Activated T-helper 1 cell treated with anti-CD3 and anti-CD28 coated beads, Interleukin-12 subunit alpha, Interleukin-12 subunit beta, Interleukin-2, Interleukin-4 antibody, amounts not matched to agents 30 ng/mL and 10 ng/mL and 1 ng/mL, durations not matched to agents 14 hours and 24 hours and 36 hours (primary cell): Measurements from ENCODE around the gene AMFR. TPM values are rescaled to one million over a fixed set of nuclear protein-coding genes. Genes with fewer than 3 reads are reported as not detected.

ENCODE experiments used
- DNase-seq: peaks from one replicate; pipeline ENCODE4 v3.0.0; 2021; ENCODE audit warnings: low spot score
- H3K27ac Mint-ChIP-seq: one replicate; pipeline ENCODE4 v1.8.0; 2021; ENCODE audit warnings: mild to moderate bottlenecking, mixed read lengths
- H3K27me3 Mint-ChIP-seq: one replicate; pipeline ENCODE4 v1.8.0; 2022; ENCODE audit warnings: mild to moderate bottlenecking, moderate library complexity, mixed read lengths; ENCODE audit not compliant: insufficient read depth
- H3K36me3 Mint-ChIP-seq: one replicate; pipeline ENCODE4 v1.8.0; 2021; ENCODE audit warnings: low read depth, mixed read lengths
- H3K4me1 Mint-ChIP-seq: one replicate; pipeline ENCODE4 v1.8.0; 2021; ENCODE audit warnings: low read depth, mixed read lengths
- H3K4me3 Mint-ChIP-seq: one replicate; pipeline ENCODE4 v1.8.0; 2021; ENCODE audit warnings: mild to moderate bottlenecking, moderate library complexity, mixed read lengths
- H3K9me3 Mint-ChIP-seq: one replicate; pipeline ENCODE4 v1.8.0; 2021; ENCODE audit warnings: mixed read lengths
- intact Hi-C: fragments of 100-400 bp; cut with micrococcal nuclease; formaldehyde crosslinking; loops from one replicate; pipeline ENCODE4 v1.15.1; 2024
- total RNA-seq: library from RNA; stranded (reverse); gene quantifications from 2 replicates; pipeline ENCODE4 v1.2.3, GENCODE V29; 2022

Gene AMFR
- total RNA-seq, 1 donor from 2014 or later = 57.2 TPM

DNA sequence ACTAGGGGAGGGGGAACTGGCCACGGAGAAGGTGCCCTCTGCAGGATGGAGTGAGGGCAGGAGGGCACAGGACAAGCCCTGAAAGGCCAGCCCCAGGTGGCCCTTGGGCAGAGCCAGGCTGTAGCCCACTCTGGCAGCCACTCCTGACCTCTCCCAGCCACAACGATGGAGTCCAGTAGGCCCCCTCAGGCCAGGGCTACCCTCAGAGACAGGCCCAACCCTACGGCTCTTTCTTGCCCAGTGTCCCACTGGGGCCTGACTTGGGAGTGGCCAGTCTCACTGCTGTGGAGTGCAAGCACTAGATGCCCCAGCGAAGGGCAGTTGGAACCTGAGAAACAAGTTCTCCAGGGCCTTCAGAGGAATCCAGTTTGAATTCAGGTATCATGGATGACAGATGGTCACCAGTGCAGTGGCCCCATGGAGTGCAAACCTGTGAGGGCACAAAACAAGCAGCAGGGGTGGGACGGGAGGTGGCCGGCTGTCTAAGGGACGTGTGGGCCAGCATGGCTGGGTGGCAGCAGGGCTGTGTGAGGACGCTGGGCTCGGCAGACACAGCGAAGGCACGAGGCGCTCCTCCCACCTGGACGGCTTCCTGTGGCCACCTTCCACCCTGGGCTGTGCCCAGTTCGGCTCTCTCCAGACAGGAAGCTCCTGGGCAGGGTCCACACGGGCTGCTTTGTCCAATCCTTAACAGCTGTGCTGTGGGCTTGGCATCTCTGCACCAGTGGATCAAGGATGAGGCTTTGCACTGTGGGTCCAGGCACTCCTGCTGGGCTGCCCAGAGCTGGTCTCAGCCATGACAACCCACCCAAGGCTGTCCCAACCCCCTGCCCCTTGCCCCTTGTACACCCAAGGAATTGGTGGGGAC is 72.1 kb downstream of the AMFR start:
- intact Hi-C loops = no loop called here
- Mint-ChIP-seq H3K27ac (no peak overlapping the region), H3K27me3 (peaks cover 2% of the 10 kb centered on the region)

DNA sequence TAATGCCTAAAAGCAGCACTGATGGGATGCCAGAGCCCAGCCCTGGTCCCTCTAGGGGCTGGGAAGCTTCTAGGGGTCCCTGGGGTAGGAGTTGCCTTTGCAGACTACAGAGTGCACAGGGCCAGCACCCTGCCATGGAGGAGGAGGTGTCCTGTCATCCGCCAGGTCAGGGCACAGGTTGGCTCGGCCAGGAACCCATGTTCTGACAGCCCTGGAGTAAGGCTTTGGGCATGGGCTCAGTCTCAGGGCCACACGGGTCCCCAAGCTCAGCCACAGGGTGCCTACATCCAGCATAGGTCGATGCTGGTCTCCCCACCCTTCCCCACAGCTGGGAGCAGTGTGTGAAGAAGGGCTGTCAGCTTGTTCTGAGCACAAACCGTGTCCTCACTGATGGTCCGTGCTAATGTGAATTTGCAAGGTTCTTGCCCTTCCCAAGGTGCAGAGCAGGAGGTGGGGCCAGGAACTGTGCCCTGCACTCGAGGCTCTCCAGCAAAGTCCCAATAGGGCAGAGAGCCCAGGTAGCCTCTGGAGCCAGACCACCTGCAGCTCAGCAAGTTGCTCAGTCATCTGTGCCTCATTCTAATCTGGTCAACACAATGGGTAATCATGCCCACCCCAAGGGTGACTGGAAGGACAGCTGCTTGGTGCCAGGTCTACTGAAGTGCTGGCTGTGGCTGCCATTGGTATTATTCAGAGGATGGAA is 72.8 kb downstream of the AMFR start:
- Mint-ChIP-seq H3K9me3 (no peaks in the 10 kb centered on the region), H3K27ac (no peak overlapping the region), H3K4me1 (peaks cover 17% of the 10 kb centered on the region), H3K4me3 (no peak overlapping the region), H3K27me3 (peaks cover 2% of the 10 kb centered on the region), H3K36me3 (no peaks in the 10 kb centered on the region)
- intact Hi-C loops = no loop called here
- DNase-seq = no peak

More for the DNA sequence above, 72.1 kb downstream of the AMFR start:
- H3K4me1 Mint-ChIP-seq = peaks cover 23% of the 10 kb centered on the region
- DNase-seq = no peak
- H3K36me3 Mint-ChIP-seq = no peaks in the 10 kb centered on the region
- H3K4me3 Mint-ChIP-seq = no peak overlapping the region
- no peaks in the 10 kb centered on the region for H3K9me3 Mint-ChIP-seq

DNA sequence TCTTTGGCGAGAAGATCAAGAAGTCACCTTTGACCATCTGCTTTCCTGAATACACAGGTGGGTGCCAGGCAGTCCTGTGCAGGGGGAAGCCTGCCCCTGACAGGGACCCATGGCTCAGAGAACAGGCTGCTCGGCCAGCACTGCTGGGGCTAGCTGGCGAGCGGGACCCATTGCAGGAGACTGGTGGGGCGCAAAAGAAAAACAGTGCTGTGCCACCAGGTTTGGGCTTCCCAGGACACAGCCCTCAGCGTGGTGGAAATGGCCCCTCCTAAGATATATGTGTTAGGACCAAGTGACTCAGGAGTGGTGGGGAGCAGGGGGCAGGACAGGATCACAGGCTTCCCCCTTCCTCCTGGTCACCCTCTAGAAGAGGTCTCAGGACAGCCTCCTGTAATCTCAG is 73.9 kb downstream of the AMFR start:
- Mint-ChIP-seq H3K9me3 (no peaks in the 10 kb centered on the region), H3K36me3 (no peaks in the 10 kb centered on the region), H3K27me3 (peaks cover 2% of the 10 kb centered on the region), H3K4me3 (no peak overlapping the region), H3K4me1 (peaks cover 6% of the 10 kb centered on the region), H3K27ac (no peak overlapping the region)
- no peak for DNase-seq
- intact Hi-C loops = no loop called here

DNA sequence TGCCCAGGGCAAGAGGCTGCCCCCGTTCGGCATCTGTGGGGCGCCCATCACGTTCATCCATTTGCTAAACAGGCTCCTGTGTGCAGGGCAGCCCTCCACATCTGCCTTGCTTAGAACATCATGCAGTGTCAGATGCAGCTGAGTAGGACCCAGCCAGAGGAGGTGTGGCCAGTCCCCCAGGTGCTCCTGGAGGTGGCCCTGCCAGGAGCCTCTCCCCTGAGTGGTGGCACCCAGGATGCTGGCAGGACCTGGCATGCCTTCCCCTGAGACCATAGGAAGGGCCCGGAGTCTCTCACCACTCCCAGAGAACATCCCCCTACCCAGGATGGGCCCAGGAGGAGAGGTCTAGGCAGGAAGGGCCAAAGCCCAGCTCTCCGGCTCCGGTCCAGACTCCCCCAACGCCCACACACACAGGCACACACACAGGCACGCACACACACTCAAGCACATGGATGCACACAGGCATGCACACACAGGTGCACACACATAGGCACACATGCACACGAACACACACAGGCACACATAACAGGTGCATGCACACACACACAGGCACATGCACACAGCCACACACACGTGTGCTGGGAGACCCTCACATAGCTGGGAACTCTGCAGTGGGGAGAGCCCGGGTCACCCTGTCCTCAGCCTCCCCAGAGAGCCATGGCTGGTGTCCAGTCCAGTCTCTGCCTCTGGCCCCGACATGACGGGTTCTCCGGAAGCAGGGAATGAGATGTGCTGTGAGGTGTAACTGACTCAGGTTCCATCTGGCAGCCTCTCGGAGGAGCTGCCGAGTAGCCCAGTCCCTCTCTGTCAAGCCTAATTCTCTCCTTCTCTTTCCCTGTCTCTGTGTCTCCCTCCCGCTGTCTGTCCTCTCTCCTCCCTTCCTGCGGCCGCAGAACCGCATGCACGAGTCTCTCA is 74.6 kb downstream of the AMFR start:
- no peak overlapping the region for H3K27ac Mint-ChIP-seq
- H3K27me3 Mint-ChIP-seq = peaks cover 4% of the 10 kb centered on the region
- no peak for DNase-seq
- H3K4me3 Mint-ChIP-seq = no peak overlapping the region
- no peaks in the 10 kb centered on the region for H3K36me3 Mint-ChIP-seq
- H3K4me1 Mint-ChIP-seq = no peaks in the 10 kb centered on the region
- intact Hi-C loops = no loop called here
- H3K9me3 Mint-ChIP-seq = no peaks in the 10 kb centered on the region

DNA sequence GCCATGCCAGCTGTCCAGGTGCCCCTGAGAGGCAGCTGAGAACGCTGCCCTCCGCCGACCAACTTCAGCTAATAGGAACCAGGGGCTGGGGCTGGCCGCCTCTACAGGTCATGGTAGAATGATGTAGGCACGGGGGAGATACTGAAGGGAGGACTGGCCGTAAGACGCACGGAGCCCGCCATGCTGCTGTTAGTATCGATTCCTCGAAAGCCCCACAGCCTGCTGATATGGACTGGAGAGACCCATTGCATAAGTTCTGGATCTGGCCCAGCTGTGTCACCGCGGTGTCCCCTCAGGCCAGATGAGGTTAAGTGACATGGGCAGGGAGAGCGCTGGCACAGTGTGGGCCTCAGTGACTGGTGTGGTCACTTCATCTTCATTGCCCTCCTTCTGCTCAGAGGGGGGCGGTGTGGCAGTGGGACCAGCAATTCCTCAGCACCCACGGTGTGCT is 75.6 kb downstream of the AMFR start:
- intact Hi-C loops = no loop called here
- H3K9me3 Mint-ChIP-seq = no peaks in the 10 kb centered on the region
- no peaks in the 10 kb centered on the region for H3K4me1 Mint-ChIP-seq
- H3K36me3 Mint-ChIP-seq = no peaks in the 10 kb centered on the region
- no peak overlapping the region for H3K4me3 Mint-ChIP-seq
- H3K27me3 Mint-ChIP-seq = peaks cover 4% of the 10 kb centered on the region
- no peak overlapping the region for H3K27ac Mint-ChIP-seq
- no peak for DNase-seq

DNA sequence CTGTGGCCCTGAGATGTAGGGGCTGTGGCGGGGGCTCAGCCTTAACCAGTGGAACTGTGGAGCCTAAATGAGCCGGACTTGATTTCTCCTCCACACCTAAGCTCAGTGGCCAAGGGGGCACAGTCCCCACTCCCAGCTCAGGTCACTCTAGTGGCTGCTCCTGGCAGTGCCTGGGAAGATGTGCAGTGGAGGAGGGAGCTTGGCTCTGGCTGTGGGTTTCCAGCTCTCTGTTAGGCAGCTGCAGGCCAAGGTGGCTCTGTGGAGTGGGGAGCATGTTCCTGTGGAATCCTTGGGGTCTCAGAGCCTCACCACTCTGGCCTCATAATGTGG is 76.3 kb downstream of the AMFR start:
- no peaks in the 10 kb centered on the region for H3K4me1 Mint-ChIP-seq
- no peaks in the 10 kb centered on the region for H3K36me3 Mint-ChIP-seq
- no peak overlapping the region for H3K27ac Mint-ChIP-seq
- intact Hi-C loops = no loop called here
- H3K27me3 Mint-ChIP-seq = peaks cover 4% of the 10 kb centered on the region
- no peak for DNase-seq
- H3K9me3 Mint-ChIP-seq = no peaks in the 10 kb centered on the region
- H3K4me3 Mint-ChIP-seq = no peak overlapping the region

DNA sequence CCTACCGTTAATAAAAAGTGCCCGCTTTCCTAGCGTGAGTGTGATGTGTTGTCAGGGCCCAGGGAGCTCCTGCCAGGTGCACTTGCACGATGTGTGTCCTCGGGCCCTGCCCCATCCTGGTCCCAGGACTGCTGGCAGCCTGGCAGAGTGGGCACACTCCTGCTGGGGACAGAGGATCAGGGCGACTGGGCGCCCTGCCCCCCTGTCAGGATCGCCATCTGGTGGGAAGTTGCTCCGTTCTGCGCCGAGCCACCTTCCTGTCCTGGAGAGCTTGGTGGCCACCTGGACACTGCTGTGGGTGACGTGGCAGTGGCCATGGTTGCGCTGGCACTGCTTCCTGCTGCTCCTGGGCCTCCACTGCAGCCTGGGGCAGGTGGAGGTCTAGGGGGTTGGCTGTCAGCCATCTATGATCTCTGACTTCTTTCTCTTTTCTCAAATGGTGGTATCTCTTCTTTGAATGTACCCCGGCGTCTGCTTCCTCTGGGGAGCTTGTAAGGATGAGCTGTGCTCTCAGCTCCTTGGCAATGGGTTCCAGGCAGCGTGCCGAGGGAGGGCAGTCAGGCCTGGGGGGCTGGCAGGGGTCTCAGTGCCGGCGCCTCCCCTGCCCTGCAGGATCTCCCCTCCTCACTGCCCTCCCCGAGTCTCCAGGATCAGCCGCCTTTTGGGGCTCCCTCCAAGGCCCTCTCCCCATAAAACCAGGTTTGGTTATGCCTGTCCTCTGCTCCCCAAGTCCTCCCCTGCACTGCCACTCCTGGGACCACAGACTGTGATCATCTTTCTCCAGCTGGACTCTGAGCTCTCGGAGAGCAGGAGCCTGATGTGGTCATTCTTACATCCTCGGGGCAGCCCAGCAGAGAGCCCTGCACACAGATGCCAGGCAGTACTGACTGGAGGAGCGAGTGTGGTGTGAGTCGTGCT is 76.9 kb downstream of the AMFR start:
- Mint-ChIP-seq H3K27ac (no peak overlapping the region), H3K36me3 (no peaks in the 10 kb centered on the region), H3K4me1 (no peaks in the 10 kb centered on the region), H3K4me3 (no peak overlapping the region), H3K9me3 (no peaks in the 10 kb centered on the region), H3K27me3 (peaks cover 4% of the 10 kb centered on the region)
- intact Hi-C loops = no loop called here
- no peak for DNase-seq

DNA sequence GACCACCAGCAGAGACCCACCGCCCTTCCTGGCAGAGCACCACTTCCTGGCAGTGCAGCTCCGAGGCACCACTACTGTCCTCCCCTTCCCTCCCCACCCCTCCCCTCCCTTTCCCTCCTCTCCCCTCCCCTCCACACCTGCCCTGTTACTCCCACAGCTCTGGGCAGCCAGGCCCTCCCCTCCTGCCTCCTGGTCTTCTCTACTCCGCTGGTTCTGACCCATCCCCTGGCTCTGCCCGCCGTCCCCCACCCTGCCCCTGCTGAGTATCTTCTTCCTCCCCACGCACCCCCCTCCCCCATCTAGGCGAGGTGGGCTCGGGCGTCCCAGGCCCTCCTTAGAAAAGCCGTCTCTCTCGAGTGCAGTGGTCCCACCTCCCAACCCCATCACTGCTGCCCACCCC is 77.7 kb downstream of the AMFR start:
- H3K27ac Mint-ChIP-seq = no peak overlapping the region
- no peak overlapping the region for H3K4me3 Mint-ChIP-seq
- DNase-seq = no peak
- H3K9me3 Mint-ChIP-seq = no peaks in the 10 kb centered on the region
- H3K36me3 Mint-ChIP-seq = no peaks in the 10 kb centered on the region
- intact Hi-C loops = no loop called here
- H3K27me3 Mint-ChIP-seq = peaks cover 2% of the 10 kb centered on the region
- H3K4me1 Mint-ChIP-seq = no peaks in the 10 kb centered on the region

DNA sequence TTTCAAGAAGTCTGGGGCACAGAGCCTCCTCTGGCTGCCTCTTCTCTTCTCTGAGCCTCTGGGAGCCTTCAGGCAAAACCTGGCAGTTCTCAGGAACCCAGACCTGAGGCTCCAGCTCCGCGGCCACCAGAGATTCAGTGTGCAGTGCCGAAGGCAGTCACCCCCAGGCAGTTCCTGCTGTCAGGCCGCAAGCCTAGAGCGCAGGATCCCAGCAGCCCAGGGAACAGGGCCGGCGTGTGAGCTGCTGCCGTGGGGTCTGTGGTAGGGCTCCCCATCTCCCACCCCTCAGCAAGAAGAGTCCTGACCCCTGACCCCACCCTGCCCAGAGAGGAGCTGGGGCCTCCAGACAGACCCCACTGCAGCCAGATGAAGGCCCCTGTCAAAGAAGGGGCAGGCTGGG is 78.2 kb downstream of the AMFR start:
- DNase-seq = no peak
- H3K4me3 Mint-ChIP-seq = no peak overlapping the region
- H3K27me3 Mint-ChIP-seq = peaks cover 2% of the 10 kb centered on the region
- intact Hi-C loops = no loop called here
- no peak overlapping the region for H3K27ac Mint-ChIP-seq
- H3K4me1 Mint-ChIP-seq = no peaks in the 10 kb centered on the region
- H3K9me3 Mint-ChIP-seq = no peaks in the 10 kb centered on the region
- H3K36me3 Mint-ChIP-seq = no peaks in the 10 kb centered on the region

DNA sequence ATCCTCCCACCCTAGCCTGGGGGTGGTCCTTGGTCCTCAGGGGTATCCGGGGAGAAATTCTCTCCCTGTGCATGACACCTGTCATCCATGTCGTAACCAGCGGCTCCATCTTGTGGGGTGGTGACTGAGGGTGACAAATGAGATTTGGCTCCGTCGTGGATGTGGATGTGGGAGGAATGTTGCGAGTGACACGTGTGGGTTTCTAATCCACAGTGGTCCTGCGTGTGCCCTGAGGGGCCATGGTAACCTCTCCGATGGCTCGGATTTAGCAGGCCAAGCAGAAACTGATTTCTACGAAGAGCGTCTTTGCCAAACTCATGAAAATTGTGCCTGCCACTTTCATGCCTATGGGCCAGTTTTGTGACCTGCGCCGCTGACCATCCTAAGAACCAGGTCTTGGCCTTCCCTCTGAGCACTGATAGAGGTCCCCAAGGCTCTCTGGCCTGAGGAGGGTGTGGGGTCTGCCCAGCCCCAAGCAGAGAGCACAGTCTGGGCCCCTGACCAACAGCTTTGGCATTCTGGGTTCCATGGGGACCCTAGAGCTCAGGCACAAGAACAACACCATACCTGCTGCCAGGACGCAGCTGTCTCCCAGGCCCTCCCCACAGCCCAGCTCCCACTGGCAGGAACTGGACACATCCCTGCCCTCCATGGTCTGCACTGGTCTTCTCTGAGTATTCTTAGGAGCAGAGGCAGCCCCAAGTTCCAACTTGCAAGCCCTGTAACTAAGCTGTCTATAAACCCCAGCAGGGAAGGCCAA is 79.0 kb downstream of the AMFR start:
- H3K27ac Mint-ChIP-seq = no peak overlapping the region
- no peaks in the 10 kb centered on the region for H3K4me1 Mint-ChIP-seq

DNA sequence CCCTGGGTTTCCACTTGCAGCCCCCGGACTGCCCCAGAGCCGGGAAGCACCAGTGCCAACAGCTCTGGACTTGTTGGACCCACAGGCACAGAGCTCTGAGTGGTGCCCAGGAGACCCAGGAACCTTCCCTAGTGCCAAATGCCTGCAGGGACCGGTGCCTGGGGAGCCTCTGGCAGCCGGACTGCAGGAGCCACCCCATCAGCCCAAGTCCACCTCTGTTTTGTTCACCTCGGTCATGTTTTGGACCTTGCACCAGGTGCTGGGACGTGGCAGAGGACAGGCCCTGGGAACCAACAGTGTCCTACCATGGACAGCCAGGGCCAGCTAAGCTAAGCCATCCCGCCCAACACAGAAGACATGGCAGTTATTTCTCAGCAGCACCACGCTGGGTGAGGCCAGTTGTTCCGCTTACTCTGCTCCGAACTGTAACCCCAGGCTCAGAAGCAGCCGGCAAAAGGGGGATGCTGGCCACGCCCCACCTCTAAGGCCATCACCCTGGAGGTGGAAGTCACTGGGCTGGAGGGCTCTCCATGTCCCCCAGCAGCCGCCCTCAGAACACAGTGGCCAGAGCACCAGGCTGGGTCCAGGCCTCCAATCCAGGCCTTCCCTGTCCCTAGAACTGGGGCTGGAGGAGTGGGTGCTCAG is 79.8 kb downstream of the AMFR start:
- no peaks in the 10 kb centered on the region for H3K36me3 Mint-ChIP-seq
- no peak overlapping the region for H3K27ac Mint-ChIP-seq
- intact Hi-C loops = no loop called here
- DNase-seq = no peak
- H3K27me3 Mint-ChIP-seq = peaks cover 2% of the 10 kb centered on the region
- no peak overlapping the region for H3K4me3 Mint-ChIP-seq
- H3K9me3 Mint-ChIP-seq = no peaks in the 10 kb centered on the region
- H3K4me1 Mint-ChIP-seq = no peaks in the 10 kb centered on the region

More for the DNA sequence above, 79.0 kb downstream of the AMFR start:
- Mint-ChIP-seq H3K4me3 (no peak overlapping the region), H3K36me3 (no peaks in the 10 kb centered on the region), H3K27me3 (peaks cover 2% of the 10 kb centered on the region), H3K9me3 (no peaks in the 10 kb centered on the region)
- DNase-seq = no peak
- intact Hi-C loops = no loop called here
